Measurements from ENCODE around the gene PEAK3.

GRCh38 chr19:2250766-2251105 lies 31.2 kb downstream of the PEAK3 start:
- TF ChIP-seq CTCF (IDR thresholded peaks at IDR 0.05), result no peak
- no peak for TF ChIP-seq EZH2 (IDR thresholded peaks at IDR 0.05; ENCODE audit: borderline replicate concordance, insufficient read depth, low read depth, low read length, poor library complexity, severe bottlenecking)

All from B cell (primary cell).